ENCODE data around the gene NPIPB4. TPM values are rescaled to one million over a fixed set of nuclear protein-coding genes. Genes with fewer than 3 reads are reported as not detected.
"Not testable (repeated sequence)": the region's sequence is repeated elsewhere in the genome, so short reads cannot be mapped to it uniquely, and the experiment has no call there.

Gene NPIPB4
- total RNA-seq, result 66.8 TPM

DNA sequence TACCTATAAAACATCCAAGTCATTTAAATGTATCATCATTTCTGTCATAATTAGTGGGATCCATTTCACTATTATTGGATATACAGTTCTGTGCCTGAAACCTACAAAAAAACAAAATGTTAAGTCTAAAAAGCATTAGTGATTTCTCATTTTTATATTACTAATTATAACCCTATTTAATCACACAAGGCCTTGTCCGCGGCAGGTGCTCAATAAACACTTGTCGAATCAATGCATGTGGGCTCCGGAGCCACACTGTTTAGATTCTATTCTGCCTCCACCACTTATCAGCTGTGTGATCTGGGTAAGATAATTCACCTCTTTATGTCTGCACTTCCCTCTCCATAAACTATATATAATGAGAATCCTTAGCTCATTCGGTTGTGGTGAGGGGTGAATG lies at the start of gene NPIPB4:
TSS of gene NPIPB4 (minus strand) at position 101 of the 400 bp plus-strand sequence. CDS start 378 bp downstream, outside the sequence.
- DNase-seq, result not testable (repeated sequence)

DNA sequence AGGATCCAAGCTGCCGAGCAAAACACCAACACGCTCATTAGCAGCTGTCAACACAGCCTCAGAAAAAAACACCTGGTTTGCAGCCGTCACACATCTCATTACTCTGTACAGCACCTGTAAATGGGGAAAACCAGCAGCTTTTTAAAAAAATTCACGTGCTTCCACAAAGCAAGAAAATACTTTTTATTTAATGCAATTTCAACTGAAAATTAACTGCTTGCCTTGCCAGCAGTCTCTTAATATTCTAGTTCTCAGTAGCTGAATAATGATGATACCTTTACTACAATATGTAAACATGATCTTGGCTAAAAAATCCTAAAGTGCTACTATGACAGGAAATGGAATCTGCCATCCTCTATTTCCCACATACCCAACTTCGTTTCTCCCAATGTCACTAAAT lies 41.4 kb upstream of the NPIPB4 start:
- not testable (repeated sequence) for DNase-seq

DNA sequence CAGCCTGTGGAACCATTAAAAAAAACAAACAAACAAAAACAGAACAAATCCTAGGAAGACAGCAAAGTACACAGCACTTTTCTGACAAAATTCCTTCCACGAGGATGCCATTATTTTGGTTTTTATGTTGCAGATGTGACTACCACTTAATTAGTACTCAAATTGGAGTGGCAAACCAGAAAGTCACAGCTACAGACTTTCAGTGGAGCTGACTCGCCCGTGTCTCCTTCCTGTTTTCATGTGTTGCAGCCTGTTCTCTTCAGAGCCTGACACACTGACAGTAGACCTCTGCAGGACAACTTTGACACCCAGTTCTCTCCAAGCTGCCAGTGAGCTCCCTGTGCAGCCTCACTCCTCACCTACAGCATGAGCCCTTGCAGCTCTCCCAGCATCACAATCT lies 24.4 kb upstream of the NPIPB4 start:
- DNase-seq, result not testable (repeated sequence)

DNA sequence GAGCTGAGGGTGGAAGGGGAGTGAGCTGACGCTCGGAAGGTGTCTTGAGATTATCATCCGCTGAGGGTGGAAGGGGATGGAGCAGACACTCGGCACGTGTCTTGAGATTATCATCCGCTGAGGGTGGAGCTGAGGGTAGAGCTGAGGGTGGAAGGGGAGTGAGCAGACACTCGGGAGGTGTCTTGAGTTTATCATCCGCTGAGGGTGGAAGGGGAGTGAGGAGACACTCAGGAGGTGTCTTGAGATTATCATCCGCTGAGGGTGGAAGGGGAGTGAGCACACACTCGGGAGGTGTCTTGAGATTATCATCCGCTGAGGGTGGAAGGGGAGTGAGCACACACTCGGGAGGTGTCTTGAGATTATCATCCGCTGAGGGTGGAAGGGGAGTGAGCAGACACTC lies 20.4 kb downstream of the NPIPB4 start:
- not testable (repeated sequence) for DNase-seq

DNA sequence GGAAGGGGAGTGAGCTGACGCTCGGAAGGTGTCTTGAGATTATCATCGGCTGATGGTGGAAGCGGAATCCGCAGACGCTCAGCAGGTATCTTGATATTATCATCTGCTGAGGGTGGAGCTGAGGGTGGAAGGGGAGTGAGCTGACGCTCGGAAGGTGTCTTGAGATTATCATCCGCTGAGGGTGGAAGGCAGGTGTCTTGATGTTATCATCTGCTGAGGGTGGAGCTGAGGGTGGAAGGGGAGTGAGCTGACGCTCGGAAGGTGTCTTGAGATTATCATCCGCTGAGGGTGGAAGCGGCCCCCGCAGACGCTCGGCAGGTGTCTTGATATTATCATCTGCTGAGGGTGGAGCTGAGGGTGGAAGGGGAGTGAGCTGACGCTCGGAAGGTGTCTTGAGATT lies 21.2 kb downstream of the NPIPB4 start:
- DNase-seq, result not testable (repeated sequence)

DNA sequence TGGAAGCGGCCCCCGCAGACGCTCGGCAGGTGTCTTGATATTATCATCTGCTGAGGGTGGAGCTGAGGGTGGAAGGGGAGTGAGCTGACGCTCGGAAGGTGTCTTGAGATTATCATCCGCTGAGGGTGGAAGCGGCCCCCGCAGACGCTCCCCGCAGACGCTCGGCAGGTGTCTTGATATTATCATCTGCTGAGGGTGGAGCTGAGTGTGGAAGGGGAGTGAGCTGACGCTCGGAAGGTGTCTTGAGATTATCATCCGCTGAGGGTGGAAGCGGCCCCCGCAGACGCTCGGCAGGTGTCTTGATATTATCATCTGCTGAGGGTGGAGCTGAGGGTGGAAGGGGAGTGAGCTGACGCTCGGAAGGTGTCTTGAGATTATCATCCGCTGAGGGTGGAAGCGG lies 21.8 kb downstream of the NPIPB4 start:
- not testable (repeated sequence) for DNase-seq

DNA sequence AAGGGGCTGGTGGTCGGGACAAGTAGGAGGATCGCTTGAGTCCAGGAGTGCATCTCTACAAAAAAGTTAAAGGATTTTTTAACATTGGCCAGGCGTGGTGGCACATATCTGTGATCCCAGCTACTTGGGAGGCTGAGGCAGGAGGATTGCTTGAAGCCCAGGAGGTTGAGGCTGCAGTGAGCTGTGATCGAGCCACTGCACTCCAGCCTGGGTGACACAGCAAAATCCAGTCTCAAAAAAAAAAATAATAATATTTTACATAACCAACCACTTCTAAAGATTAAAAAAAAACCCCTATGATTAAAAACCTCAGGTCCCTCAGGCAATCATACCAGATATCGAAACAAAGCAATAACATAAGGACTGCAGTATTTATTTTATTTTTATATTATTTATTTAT lies 23.3 kb downstream of the NPIPB4 start:
- DNase-seq, result not testable (repeated sequence)

DNA sequence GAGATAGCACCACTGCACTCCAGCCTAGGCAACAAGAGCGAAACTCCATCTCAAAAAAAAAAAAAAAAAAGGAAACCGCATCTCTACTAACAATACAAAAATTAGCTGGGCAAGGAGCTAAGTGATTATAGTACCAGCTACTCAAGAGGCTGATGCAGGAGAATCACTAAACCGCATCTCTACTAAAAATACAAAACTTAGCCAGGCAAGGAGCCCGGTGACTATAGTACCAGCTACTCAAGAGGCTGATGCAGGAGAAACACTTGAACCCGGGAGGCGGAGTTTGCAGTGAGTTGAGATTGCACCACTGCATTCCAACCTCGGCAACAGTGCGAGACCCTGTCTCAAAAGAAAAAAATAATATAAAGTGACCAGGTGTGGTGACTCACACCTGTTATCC lies 27.6 kb downstream of the NPIPB4 start:
- not testable (repeated sequence) for DNase-seq

DNA sequence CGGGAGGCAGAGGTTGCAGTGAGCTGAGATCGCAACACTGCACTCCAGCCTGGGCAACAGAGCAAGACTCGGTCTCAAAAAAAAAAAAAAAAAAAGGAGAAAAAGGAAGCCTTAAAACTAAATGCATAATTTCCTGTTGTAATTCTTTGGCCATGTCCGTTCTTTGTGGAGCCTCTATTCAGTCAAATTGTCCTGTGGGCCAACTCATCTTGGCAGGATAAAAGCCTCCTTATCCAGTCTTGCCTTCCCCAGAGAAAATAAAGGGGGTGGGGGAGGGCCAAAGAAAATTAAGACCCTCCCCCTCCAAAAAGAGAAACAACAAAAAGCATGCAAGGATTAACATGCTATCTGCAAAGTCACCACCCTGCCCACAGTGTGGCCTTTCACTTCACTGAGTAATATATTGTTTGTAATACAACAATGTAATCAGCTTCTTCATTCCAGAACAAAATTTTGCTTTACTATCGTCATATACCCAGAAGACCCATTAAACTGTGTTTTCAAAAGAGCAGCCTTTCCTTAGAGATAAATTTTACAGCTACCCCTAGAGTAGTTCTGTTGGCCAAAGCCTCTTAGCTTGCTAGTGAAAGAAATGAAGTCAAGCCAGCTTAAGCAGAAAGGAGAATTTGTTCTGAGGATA lies 31.4 kb downstream of the NPIPB4 start:
- not testable (repeated sequence) for DNase-seq

DNA sequence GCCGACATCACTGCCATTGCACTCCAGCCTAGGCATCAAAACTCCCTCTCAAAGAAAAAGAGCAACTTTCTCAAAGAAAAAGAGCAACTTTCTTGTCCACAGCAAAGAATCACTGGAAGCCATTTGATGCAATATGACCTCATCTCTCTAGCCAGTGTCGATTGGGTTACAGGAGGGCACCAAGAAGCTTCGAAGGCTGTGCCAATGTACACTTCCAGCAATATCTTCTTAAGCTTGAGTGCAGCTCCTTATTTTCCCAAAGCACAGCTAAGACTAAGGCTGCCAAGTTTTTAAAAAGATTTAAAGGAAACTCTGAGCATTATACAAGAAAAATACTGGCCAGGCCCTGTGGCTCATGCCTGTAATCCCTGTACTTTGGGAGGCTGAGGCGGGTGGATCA lies 32.0 kb downstream of the NPIPB4 start:
- DNase-seq, result not testable (repeated sequence)

DNA sequence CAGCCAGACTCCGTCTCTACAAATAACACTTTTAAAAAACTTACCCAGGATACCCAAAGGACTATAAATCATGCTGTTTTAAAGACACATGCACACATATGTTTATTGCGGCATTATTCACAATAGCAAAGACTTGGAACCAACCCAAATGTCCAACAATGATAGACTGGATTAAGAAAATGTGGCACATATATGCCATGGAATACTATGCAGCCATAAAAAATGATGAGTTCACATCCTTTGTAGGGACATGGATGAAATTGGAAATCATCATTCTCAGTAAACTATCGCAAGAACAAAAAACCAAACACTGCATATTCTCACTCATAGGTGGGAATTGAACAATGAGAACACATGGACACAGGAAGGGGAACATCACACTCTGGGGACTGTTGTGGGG lies 34.3 kb downstream of the NPIPB4 start:
- DNase-seq, result not testable (repeated sequence)

DNA sequence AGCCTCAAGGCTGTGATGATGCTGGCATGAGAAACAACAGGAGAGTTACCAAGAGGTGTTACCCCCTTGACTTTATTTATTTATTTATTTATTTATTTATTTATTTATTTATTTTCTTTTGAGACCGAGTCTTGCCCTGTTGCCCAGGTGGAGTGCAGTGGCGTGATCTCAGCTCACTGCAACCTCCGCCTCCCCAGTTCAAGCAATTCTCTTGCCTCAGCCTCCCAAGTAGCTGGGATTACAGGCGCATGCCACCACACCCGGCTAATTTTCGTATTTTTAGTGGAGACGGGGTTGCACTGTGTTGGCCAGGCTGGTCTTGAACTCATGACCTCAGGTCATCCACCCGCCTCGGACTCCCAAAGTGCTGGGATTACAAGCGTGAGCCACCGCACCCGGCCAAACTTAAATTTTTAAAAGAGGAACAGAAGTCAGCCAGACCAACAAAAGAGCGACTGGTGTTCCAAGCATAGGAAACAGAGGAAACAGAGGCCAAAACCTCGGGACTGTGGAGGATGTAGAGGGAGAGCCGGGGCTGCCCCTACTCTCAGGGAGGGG lies 36.6 kb downstream of the NPIPB4 start:
- not testable (repeated sequence) for DNase-seq

DNA sequence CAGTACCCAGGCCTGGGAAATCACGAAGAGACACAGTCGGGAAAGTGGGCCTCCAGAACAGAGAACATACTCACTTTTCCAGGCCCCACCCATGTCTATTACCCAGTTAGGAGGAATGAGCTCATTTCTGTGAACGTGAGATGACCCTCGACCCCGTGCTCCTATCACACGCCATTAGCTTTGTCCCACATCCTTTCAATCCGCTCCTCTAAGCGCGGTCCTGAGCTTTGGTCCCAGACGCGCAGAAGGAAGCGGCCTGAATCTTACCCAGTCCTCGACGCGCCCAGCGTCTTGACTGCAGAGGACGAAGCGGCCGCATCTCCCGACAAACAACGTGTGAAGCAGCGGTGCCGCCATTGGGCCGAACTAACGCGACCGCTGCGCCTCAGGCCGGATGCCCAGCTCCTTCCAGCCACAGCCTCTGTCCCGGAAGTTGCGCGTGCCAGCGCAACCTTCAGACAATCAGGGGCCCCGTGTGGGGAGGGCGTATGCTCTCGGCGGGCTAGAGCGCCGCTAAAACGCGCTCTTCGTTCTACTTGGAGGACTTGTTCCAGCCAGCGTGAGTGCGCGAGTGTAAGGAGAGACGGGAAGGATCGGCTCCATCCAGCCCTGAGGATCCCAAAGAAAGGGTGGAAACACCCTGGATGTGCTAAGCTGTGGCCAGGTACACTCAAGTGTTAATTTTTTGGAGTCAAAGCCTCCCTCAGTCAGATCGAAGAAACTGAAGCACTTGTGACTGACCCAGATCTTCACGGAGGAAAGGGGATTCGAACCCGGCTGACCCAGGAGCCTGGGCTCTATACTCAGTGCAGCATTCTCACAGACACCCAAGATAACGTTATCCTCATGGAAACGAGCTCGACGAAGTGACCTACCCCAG lies 37.3 kb downstream of the NPIPB4 start:
- peak; percentile 34 for DNase-seq

DNA sequence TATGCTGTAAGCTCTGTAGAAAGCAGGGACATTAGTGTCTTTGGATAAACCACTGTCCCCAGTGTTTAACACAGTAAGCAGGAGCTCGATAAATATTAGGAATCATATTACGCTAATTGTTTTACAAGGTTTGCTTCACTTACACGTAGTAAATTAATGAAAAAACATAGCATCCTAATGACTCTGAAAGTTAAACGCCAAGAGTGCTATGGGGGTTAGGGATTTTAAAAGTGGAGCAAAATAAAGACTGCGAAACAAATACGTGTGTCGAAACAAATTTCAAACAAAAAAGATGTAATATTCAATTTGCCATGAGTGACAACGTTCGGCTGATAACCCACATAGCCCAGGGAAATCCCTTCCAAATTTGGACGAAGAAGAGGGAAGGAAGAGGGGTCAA lies 37.9 kb downstream of the NPIPB4 start:
- not testable (repeated sequence) for DNase-seq

DNA sequence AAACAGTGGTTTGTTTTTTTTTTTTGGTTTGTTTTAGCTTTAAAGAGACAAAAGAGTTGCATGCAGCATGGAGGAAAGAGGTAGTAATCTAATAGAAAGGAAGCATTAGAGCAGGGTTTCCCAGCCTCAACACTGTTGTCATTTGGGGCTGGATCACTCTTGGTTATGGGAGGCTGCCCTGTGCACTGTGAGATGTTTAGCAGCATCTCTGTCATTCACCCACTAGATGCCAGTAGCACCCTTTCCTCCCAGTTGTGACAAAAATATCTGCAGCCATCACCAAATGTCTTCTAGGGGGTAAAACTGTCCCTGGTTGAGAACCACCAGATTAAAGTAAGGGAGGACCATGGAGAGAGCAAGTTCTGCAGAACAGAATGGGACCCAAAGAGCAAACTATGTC lies 40.5 kb downstream of the NPIPB4 start:
- not testable (repeated sequence) for DNase-seq

DNA sequence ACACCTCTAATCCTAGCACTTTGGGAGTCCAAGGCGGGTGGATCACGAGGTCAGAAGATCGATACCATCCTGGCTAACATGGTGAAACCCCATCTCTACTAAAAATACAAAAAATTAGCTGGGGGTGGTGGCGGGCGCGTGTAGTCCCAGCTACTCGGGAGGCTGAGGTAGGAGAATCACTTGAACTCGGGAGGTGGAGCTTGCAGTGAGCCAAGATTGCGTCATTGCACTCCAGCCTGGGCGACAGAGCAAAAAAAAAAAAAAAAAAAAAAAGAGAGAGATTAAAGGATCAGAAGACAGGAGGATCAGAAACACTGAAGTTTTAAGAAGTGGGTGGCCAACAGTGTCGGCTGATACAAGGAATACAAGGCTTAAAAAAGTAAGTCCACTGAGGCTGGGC lies 41.9 kb downstream of the NPIPB4 start:
- DNase-seq, result not testable (repeated sequence)

DNA sequence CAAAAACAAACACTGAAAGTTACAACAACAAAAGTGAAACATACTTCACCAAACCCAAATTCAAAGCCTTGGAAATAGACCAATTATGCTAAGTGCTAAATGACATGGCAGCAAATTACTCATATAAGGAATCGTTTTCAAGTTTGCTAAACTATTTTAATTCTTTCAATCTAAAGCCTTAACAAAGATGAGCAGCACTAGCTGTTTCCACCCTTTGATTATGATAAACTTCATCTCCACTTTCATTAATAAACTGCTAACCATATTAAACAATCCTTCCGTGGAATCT lies 55.2 kb downstream of the NPIPB4 start:
- DNase-seq, result not testable (repeated sequence)

DNA sequence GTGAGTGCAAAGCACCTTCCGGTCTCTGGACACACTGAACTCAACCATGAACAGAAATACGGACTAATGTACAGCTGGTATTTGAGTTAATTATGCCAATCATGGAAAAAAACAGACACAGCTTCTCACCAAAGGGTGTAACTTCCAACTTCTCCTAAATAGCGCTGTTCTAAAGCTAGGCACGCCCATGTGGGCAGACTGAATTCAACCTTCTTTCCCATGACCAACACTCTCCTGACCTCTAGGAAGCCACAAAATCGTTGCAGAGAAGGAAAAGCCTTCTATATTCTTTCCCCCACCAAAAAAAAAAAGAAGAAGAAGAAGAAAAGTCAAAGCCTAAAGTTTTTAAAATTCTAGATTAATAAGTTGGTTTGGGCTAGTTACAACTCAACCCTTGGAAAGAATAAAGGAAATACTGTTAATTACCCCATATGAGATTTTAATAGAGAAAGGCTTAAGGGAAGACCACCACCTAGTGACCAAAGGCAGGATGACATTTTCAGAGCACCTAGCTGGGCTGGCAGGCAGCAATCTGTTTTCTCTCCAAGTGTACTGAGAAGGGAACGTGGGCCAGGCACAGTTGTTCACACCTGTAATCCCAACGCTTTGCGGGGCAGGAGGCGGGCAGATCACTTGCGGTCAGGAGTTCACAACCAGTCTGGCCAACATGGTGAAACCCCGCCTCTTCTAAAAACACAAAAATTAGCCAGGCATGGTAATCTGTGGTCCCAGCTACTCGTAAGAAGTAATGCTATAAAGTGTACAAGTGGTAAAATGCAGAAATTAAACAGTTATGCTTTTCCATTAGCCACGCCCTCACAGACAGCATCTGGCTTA lies 55.8 kb downstream of the NPIPB4 start:
- DNase-seq, result not testable (repeated sequence)

DNA sequence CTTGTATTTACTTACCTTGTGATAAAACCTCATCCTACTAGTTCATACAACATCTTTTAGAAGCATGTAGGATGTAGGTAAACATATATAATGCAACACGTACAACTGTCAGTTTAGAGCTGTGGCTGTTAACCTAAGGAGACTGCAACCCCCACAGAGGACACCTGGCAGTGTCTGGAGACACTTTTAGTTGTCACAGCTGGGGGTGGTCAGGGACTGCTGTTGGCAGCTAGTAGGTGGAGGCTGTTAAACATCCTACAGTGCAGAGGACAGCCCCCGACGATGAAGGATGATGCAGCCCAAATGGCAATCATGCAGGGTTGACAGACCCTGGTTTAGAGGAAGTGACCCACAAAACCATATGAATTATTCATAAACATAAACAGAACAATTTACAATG lies 59.0 kb downstream of the NPIPB4 start:
- DNase-seq, result not testable (repeated sequence)

DNA sequence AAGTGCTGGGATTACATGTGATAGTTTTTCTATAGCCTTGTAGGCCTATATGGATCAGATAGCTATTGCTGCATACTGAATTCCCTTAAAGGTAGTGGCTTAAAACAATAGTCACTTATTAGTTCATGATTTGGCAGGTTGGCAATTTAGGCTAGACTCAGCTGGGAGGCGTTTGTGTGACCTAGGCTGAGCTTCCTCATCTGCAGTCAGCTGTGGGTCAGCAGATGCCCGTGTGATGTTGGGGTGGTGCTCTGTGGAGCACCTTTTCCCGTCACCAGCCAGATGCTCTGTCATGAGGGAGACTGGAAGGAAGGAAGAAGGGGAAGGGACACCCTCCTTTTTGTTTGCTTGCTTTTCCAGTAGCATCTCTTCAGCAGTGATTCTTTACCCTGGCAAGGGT lies 64.2 kb downstream of the NPIPB4 start:
- not testable (repeated sequence) for DNase-seq

DNA sequence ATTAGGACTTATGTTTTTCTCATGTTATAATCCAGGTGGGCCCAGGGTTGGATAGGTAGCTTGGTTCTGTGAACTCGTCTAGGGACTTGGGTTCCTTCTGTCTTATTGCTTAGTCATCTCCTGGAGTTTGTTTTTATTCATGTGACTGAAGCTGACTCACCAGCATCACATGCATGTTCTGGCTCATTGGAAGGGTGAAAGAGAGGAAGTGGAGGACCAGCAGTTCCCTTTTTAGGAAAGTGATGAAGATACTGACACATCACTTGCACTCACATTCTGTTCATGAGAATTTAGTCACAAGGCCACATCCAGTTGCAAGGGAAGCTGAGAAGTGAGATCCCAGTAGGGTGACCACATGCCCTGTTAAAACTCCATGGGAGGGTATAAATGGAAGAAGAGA lies 67.0 kb downstream of the NPIPB4 start:
- not testable (repeated sequence) for DNase-seq

Data from occipital lobe (tissue), 2 donors.